Stimulated activated CD8-positive, alpha-beta memory T cell treated with anti-CD3 and anti-CD28 coated beads, Interleukin-2, amount 100 ng/mL, for 1 hour (primary cell): ENCODE data around the gene ITM2B.

Experiments used
- DNase-seq, 2 donors: peaks; one replicate each; pipeline ENCODE4 v3.0.0-alpha.2; 2020; ENCODE audit warnings: low read depth in 2 of 2

Gene ITM2B

GRCh38 chr13:48258430-48258829 is 25.4 kb downstream of the ITM2B start:
- no peak for DNase-seq

- no peak for DNase-seq
These were observed 28.0 kb downstream of the ITM2B start for GRCh38 chr13:48260970-48261369.

- DNase-seq = no peak
These were observed 30.2 kb downstream of the ITM2B start for GRCh38 chr13:48263196-48263595.

GRCh38 chr13:48264058-48264457 is 31.1 kb downstream of the ITM2B start:
- no peak for DNase-seq

DNA sequence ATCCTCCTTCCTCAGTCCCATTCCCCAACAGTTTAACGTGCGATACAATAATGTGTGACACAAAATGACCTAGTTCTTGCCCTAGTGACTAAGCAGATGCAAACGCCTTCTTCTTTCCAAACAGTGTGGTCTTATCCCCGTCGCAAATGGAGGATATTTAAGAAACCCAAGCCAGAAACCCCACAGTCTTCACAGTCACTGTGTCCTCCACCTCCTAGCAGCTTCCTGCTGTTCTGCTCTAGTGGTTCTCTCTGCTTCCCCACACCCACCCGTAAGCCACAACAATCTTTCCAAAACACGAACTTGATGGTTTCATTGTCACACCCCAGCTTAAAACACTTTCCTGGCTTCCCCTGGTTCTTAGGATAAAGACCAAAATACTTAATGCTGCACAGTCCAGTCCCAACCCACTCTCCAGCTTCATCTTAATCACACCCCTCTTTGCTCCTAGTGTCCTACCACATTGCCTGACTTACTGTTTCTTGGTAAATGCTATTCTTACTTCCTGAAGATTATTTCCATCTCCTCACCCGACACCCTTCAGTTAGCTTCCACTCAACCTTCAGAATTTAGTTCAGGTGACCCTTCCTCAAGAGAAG is 32.3 kb downstream of the ITM2B start:
- DNase-seq = no peak

DNA sequence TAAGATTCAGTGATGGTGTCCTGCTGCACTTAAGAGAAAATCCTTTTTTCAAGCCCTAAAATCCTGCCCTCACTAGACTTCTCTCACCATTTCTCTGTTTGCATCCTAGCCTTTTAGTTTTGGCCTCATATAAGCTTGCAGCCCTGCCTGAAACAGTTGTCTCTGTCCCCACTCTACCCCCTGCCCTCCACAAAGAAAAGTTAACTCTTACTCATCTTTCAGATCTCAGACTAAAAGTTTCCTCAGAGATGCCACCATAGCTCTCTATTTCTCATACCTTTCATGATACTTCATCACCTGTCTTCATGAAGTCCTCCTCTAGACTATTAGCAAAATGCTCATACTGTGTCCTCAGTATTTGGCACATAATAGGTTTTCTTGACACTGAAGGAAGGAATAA is 33.1 kb downstream of the ITM2B start:
- no peak for DNase-seq

DNA sequence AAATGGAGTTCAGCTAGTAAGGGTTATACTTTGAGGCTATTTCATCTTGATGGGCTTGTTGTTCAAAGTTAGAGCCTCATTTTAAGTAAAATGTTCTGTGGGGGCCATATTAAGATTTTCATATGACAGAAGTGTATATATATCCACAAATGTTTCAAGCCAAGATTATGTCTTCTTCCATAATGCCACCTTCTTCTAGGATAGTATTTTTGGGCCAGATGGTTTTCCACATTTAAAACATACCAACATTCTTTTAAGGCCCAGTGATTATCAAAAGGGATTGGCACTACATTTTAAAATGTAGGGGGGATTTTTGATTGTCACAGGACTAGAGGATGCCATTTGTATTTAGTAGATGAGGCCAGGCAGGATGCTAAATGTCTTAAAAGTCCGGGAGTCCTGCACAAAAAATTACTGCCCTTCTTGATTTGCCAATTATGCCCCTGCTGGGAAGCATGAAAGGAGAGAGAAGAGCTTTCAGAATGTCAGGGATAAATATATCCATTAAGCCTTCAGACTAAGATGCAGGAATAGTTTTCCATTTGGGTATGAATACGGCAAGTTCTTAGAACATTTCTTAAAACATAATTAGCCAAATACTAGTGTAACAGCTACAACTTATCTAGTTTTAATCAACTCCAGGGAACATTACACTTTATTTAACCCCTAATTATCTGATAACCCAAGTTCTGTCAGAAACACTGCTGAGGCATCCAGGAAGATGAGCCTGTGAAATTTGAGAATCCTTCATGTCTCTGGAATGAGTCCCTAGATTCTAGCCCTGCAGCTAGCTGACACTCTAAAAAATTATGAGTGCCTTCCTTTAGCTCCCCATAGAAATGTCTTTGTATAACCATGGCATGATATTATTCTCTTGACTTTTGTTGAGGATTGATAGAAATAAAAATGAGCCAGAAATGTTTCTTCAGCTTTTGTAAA is 34.0 kb downstream of the ITM2B start:
- DNase-seq = no peak

DNA sequence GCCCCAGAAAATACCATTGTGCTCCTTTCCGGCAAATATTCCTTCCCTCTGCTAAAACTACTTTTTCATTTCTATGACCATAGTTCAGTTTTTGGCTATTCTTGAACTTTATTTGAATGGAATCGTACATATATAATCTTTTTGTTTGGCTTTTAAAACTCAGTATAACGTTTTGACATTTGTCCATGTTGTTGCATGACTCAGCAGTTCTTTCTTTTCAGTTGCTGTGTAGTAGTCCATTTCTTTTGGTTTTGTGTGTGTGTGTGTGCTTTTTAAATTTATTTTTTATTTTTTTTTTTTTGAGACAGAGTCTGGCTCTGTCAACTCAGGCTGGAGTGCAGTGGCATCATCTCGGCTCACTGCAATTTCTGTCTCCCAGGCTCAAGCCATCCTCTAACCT is 35.0 kb downstream of the ITM2B start:
- DNase-seq = no peak

DNA sequence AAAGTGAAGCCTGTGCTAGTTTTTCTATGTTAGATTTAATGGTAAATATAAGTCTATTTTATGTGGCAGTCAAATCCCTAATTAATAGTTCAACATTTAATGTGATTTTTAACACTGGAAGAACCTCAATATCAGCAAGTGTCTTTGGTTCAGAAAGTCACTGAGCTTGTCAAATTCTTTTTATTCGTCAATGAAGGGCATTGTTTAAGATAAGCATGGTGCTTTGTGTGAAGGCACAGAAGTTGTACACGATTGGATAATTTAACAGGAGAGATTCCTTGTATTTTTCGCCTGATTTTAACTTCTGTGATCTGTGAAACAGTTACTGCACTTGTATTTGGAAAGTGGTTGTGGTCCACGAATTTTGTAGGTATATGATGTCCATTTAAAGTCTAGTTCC is 40.3 kb downstream of the ITM2B start:
- DNase-seq = no peak

- DNase-seq = no peak
These were observed 42.5 kb downstream of the ITM2B start for GRCh38 chr13:48275507-48275906.

DNA sequence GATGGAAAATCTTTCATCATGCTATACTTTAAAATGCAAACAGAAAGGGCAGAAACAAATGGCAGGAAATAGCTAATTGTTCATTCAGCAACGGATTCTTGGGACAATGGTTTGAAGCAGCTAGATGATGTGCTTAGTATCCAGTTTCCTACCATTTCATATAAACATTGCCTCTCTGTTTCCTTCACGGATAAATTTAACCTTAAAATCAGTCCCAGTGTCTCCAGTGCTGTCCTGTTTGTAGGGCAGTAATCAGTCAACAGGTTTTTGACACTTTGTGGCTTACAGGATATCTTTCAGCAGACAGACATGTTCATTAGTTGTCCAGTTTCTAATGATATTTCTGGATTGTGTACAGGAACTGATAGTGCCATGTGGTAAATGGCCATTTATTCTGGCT is 45.8 kb downstream of the ITM2B start:
- DNase-seq = no peak

GRCh38 chr13:48281556-48281955 is 48.5 kb downstream of the ITM2B start:
- no peak for DNase-seq

GRCh38 chr13:48291730-48292129 is 58.7 kb downstream of the ITM2B start:
- no peak for DNase-seq

GRCh38 chr13:48292650-48293049 is 59.6 kb downstream of the ITM2B start:
- DNase-seq = no peak

GRCh38 chr13:48294653-48295052 is 61.6 kb downstream of the ITM2B start:
- DNase-seq = no peak

DNA sequence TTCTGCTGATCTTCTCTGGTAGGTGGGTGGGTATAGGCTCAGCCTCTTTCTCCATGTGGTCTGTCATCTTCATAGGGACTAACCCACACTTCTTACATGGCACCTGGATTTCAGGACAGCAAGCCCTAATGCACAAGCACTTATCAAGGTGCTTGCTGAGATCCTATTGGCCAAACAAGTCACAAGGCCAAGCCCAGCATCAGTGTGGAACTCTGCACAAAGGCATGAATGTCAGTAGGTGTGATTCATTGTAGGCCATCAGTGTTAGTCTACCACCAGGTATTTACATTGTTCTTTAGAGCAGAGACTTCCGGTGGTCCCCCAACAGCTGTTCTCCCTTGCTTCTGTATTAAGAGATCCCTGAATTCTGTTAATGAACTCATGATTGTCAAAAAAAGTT is 62.3 kb downstream of the ITM2B start:
- no peak for DNase-seq

GRCh38 chr13:48296528-48296927 is 63.5 kb downstream of the ITM2B start:
- DNase-seq = no peak

GRCh38 chr13:48297131-48297786 is 64.3 kb downstream of the ITM2B start:
- no peak for DNase-seq

- no peak for DNase-seq
These were observed 66.6 kb downstream of the ITM2B start for GRCh38 chr13:48299591-48299990.

- no peak for DNase-seq
These were observed 69.9 kb downstream of the ITM2B start for GRCh38 chr13:48302871-48303358.

DNA sequence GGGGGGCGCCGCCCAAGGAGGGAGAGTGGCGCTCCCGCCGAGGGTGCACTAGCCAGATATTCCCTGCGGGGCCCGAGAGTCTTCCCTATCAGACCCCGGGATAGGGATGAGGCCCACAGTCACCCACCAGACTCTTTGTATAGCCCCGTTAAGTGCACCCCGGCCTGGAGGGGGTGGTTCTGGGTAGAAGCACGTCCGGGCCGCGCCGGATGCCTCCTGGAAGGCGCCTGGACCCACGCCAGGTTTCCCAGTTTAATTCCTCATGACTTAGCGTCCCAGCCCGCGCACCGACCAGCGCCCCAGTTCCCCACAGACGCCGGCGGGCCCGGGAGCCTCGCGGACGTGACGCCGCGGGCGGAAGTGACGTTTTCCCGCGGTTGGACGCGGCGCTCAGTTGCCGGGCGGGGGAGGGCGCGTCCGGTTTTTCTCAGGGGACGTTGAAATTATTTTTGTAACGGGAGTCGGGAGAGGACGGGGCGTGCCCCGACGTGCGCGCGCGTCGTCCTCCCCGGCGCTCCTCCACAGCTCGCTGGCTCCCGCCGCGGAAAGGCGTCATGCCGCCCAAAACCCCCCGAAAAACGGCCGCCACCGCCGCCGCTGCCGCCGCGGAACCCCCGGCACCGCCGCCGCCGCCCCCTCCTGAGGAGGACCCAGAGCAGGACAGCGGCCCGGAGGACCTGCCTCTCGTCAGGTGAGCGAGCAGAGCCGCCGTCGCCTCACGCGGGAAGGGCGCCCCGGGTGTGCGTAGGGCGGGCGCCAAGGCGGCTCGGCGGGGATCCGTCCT is 70.5 kb downstream of the ITM2B start, which contains the start of gene RB1:
Gene RB1 (plus strand): TSS at position 393 of the 784 bp plus-strand sequence. CDS start 162 bp downstream, at position 555.
- peak; percentile 78 to 80 for DNase-seq
